HS-5 (cell line): ENCODE measurements around the gene PIK3R6.
"Not testable (repeated sequence)": the region's sequence is repeated elsewhere in the genome, so short reads cannot be mapped to it uniquely, and the experiment has no call there.

Experiments used
- DNase-seq: peaks from one replicate; pipeline ENCODE4 v3.0.0-alpha.2; 2012; ENCODE audit warnings: low read depth

The PIK3R6 gene

GRCh38 chr17:8828517-8828875 is 39.0 kb downstream of the PIK3R6 start:
- DNase-seq = no peak

- no peak for DNase-seq
These were observed 40.6 kb downstream of the PIK3R6 start for GRCh38 chr17:8826808-8827435.

GRCh38 chr17:8825802-8826201 is 41.7 kb downstream of the PIK3R6 start:
- DNase-seq = no peak

- no peak for DNase-seq
These were observed 44.2 kb downstream of the PIK3R6 start for GRCh38 chr17:8823279-8823678.

GRCh38 chr17:8822401-8823035 is 45.0 kb downstream of the PIK3R6 start:
- DNase-seq = no peak

- no peak for DNase-seq
These were observed 45.9 kb downstream of the PIK3R6 start for GRCh38 chr17:8821446-8822105.

- no peak for DNase-seq
These were observed 47.0 kb downstream of the PIK3R6 start for GRCh38 chr17:8820311-8821010.

- no peak for DNase-seq
These were observed 48.7 kb downstream of the PIK3R6 start for GRCh38 chr17:8818654-8819330.

GRCh38 chr17:8818047-8818446 is 49.4 kb downstream of the PIK3R6 start:
- no peak for DNase-seq

GRCh38 chr17:8806926-8807550 is 60.4 kb downstream of the PIK3R6 start:
- no peak for DNase-seq

GRCh38 chr17:8806253-8806925 is 61.1 kb downstream of the PIK3R6 start:
- no peak for DNase-seq

GRCh38 chr17:8805396-8805795 is 62.1 kb downstream of the PIK3R6 start:
- not testable (repeated sequence) for DNase-seq

GRCh38 chr17:8803531-8804420 is 63.7 kb downstream of the PIK3R6 start:
- no peak for DNase-seq

- no peak for DNase-seq
These were observed 66.2 kb downstream of the PIK3R6 start for GRCh38 chr17:8801135-8801840.

GRCh38 chr17:8800656-8801055 is 66.8 kb downstream of the PIK3R6 start:
- no peak for DNase-seq

- no peak for DNase-seq
These were observed 67.8 kb downstream of the PIK3R6 start for GRCh38 chr17:8799570-8800212.

- DNase-seq = no peak
These were observed 68.5 kb downstream of the PIK3R6 start, which contains the start of gene MFSD6L for GRCh38 chr17:8798846-8799569. MFSD6L (minus strand) TSS chr17:8799365; CDS start chr17:8799120, 245 bp downstream.

- no peak for DNase-seq
These were observed 69.2 kb downstream of the PIK3R6 start for GRCh38 chr17:8798176-8798845.
